NOMO-1 treated with dmso at 0.1 percent for 144 hours (cell line): Measurements from ENCODE around the gene FRMD4A.
A peak's percentile ranks its signal among the peaks of the same experiment; 100 is the strongest.
"Not testable (repeated sequence)": the region's sequence is repeated elsewhere in the genome, so short reads cannot be mapped to it uniquely, and the experiment has no call there.

Experiments
- DNase-seq: peaks from one replicate; lab custom pipeline; 2025; ENCODE audit not compliant: unreplicated experiment; lab: John Stamatoyannopoulos, UW

The FRMD4A gene

GRCh38 chr10:14063531-14064285 is 267.0 kb downstream of the FRMD4A start:
- no peak for DNase-seq

- no peak for DNase-seq
These were observed 268.0 kb downstream of the FRMD4A start for GRCh38 chr10:14062528-14063260.

- DNase-seq, result no peak
These were observed 270.2 kb downstream of the FRMD4A start for GRCh38 chr10:14060320-14061070.

- peak; percentile 25 for DNase-seq
These were observed 274.0 kb downstream of the FRMD4A start for GRCh38 chr10:14056610-14057332.

GRCh38 chr10:14052931-14053330 is 277.8 kb downstream of the FRMD4A start:
- no peak for DNase-seq

- no peak for DNase-seq
These were observed 280.1 kb downstream of the FRMD4A start for GRCh38 chr10:14050598-14050997.

GRCh38 chr10:14048930-14049613 is 281.7 kb downstream of the FRMD4A start:
- DNase-seq, result no peak

GRCh38 chr10:14047431-14047830 is 283.3 kb downstream of the FRMD4A start:
- no peak for DNase-seq

GRCh38 chr10:14042051-14042450 is 288.7 kb downstream of the FRMD4A start:
- DNase-seq, result not testable (repeated sequence)

- DNase-seq, result no peak
These were observed 289.7 kb downstream of the FRMD4A start for GRCh38 chr10:14040787-14041631.

- DNase-seq, result no peak
These were observed 290.6 kb downstream of the FRMD4A start for GRCh38 chr10:14039968-14040668.

GRCh38 chr10:14036233-14036632 is 294.5 kb downstream of the FRMD4A start:
- DNase-seq, result no peak

GRCh38 chr10:14035506-14035905 is 295.2 kb downstream of the FRMD4A start:
- no peak for DNase-seq

- DNase-seq, result no peak
These were observed 298.2 kb downstream of the FRMD4A start for GRCh38 chr10:14032406-14032998.

- DNase-seq, result no peak
These were observed 304.4 kb downstream of the FRMD4A start for GRCh38 chr10:14026325-14026724.

GRCh38 chr10:14025283-14026189 is 305.2 kb downstream of the FRMD4A start:
- no peak for DNase-seq
